LNCaP clone FGC (cell line): Measurements from ENCODE around the gene PITPNM3.

ENCODE experiments used
- DNase-seq: peaks from one replicate; pipeline ENCODE4 v3.0.0-alpha.2; 2011; ENCODE audit warnings: low read depth
- H3K4me3 ChIP-seq: 2 replicates; pipeline ENCODE4 v1.5.1; 2011; ENCODE audit warnings: mild to moderate bottlenecking, low read depth, low read length, control low read depth
- CTCF ChIP-seq: IDR thresholded peaks from 2 replicates; pipeline ENCODE4 v1.5.1; 2012; ENCODE audit warnings: mild to moderate bottlenecking; ENCODE audit not compliant: control insufficient read depth, insufficient read depth; ENCODE audit errors: extremely low read depth

PITPNM3 gene

GRCh38 chr17:6476076-6476809 is 80.1 kb downstream of the PITPNM3 start:
- no peak for DNase-seq
- no peak overlapping the region for H3K4me3 ChIP-seq
- no peak for TF ChIP-seq CTCF

GRCh38 chr17:6475411-6475810 is 80.9 kb downstream of the PITPNM3 start:
- TF ChIP-seq CTCF = no peak
- no peak for DNase-seq
- no peak overlapping the region for H3K4me3 ChIP-seq

GRCh38 chr17:6474906-6475305 is 81.4 kb downstream of the PITPNM3 start:
- DNase-seq = no peak
- no peak for TF ChIP-seq CTCF
- no peak overlapping the region for H3K4me3 ChIP-seq

GRCh38 chr17:6474376-6474775 is 82.0 kb downstream of the PITPNM3 start:
- TF ChIP-seq CTCF = no peak
- DNase-seq = no peak
- no peak overlapping the region for H3K4me3 ChIP-seq

- H3K4me3 ChIP-seq = no peak overlapping the region
- peak; percentile 63 for DNase-seq
- peak; percentile 90 for TF ChIP-seq CTCF
Measured at GRCh38 chr17:6473128-6473767, 83.1 kb downstream of the PITPNM3 start.

GRCh38 chr17:6472517-6472916 is 83.8 kb downstream of the PITPNM3 start:
- DNase-seq = no peak
- no peak for TF ChIP-seq CTCF
- no peak overlapping the region for H3K4me3 ChIP-seq
